HG03354 (cell line): Measurements from ENCODE around the gene KMT2C.
"Not testable (repeated sequence)": the region's sequence is repeated elsewhere in the genome, so short reads cannot be mapped to it uniquely, and the experiment has no call there.

Experiments
- ATAC-seq: cut with Tn5 transposase; IDR thresholded peaks from one replicate; pipeline ENCODE4 v1.9.1; 2021; ENCODE audit warnings: mild to moderate bottlenecking; ENCODE audit not compliant: unreplicated experiment, poor library complexity, severe bottlenecking

Gene KMT2C

DNA sequence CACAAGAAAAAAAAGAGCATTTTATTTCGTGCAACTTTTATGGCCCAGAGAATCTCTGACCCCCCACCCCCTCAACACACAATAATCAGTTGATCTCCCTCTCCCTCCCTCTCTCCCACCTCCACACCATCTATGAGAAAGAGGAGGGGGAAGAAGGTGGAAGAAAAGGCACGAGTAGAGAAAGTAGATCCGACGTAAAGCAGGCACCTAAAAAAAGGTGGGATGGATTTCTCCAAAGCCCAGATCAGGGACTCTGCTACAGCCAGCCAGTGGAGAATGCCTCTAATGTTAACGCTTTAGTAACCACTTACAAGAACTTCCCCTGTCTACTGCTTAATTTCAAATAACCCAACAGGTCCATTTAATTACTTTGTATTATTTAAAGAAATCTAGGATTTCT is 24.4 kb downstream of the KMT2C start:
- no peak for ATAC-seq

DNA sequence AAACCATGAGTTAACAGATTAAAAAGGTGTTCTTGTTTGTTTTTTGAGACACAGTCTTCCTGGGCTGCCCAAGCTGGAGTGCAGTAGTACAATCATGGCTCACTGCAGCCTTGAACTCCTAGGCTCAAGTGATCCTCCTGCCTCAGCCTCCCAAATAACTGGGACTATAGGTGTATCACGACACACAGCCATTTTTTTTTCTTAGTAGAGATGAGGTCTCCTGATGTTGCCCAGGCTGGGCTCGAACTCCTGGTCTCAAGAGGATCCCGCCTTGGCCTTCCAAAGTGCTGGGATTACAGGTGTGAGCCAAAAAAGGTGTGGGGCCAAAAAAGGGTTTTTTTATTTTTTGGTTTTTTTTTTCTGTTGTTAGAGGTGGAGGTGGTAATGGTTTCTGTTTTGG is 29.3 kb downstream of the KMT2C start:
- no peak for ATAC-seq

DNA sequence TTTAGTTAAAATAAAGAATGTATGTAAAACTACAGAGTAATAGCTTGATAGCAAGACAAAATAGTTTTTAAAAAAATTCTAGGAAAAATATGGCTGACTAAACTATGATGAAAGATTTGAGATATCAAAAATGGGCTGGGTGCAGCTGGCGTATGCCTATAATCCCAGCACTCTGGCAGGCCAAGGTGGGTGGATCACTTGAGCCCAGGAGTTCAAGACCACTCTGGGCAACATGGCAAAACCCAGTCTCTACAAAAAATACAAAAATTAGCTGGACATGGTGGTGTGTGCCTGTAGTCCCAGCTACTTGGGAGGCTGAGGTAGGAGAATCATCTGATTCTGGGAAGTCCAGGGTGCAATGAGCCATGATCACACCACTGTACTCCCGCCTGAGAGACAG is 29.8 kb downstream of the KMT2C start:
- not testable (repeated sequence) for ATAC-seq

DNA sequence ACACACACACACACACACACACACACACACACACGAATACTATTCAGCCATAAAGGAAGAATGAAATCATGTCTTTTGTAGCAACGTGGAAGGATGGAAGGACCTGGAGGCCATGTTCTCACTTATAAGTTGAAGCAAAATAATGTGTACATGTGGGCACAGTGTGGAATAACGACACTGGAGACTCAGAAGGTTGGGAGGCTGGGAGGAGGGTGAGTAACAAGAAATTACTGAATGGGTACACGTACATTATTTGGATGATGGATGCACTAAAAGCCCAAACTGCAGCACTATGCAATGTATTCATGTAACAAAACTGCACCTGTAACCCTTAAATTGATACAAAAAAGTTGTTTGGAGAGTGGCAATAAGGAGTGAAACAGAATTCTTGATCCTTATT is 32.1 kb downstream of the KMT2C start:
- no peak for ATAC-seq

DNA sequence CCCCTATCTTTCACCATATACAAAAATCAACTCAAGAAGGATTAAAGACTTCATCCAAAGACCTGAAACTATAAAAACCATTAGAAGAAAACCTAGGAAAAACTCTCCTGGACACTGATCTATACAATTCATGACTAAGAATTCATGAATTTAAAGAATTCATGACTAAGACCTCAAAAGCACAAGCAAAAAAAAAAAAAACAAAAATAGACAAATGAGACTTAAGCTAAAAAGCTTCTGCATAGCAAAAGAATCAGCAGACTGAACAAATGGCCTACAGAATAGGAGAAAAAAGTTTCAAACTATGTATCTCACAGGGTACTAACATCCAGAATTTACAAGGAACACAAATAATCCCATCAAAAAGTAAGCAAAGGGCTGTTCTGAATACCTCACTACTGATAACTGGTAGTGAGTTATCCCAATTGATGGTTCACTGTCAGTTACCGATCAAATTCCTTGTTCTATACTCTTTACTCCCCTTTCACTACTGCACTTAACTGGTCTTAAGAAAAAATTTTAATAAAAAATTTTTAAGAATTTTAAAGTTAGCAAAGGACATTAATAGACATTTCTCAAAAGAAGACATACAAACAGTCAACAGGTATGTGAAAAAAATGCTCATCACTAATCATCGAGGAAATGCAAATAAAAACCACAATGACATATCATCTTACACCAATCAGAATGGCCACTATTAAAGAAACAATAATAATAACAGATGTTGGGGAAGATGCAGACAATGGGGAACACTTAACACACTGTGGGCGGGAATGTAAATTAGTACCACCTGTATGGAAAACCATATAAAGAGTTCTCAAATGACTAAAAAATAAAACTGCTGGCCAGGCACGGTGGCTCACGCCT is 33.2 kb downstream of the KMT2C start:
- no peak for ATAC-seq

DNA sequence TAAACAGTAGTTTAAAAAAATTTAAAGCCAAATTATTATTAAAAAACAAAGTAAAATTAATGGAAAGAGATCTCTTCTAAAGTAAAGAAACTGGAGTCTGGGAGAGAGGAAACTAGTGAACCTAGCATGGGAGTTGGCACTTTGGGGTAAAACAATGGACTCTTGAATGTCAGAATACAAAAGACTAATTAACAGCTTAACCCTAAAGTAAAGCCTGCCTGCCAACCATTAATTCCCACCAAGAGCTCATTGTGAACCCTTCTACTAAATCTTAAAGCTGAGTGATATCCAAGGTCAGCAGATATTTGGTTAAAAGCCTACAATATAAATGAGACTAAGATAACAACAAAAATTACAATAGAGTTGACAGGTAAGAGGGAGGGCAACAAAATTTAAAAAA is 36.5 kb downstream of the KMT2C start:
- no peak for ATAC-seq

DNA sequence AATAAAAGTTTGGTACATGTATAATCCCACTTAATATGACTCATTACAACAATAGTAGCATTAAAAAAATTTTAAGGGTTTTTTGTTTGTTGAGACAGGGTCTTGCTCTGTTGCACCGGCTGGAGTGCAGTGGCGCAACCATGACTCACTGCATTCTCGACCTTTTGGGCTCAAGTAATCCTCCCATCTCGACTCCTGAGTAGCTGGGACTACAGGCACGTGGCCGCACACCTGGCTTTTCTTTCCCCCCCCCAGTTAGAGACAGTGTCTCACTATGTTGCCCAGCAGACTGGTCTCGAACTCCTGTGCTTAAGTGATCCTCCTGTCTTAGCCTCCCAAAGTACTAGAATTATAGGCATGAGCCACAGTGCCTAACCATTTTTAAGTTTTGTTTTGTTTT is 40.7 kb downstream of the KMT2C start:
- no peak for ATAC-seq

DNA sequence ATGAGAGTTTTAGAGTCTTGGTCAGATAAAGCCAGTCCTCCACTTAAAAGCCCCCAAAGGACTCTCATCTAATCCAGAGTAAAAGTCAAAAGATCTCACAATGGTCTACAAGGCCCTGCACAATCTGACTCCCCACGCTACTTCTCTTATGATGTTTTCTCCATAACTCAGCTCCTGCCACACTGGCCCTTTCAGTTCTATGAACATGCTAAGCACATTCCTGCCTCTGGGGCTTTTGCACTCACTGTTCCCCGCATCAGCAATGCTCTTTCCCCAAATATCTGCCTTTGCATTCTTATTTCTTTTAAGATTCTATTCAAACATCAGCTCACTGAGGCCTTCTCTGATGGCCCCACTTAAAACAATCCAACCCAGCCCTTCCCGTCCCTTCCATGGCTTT is 41.6 kb downstream of the KMT2C start:
- peak; percentile 36 for ATAC-seq

DNA sequence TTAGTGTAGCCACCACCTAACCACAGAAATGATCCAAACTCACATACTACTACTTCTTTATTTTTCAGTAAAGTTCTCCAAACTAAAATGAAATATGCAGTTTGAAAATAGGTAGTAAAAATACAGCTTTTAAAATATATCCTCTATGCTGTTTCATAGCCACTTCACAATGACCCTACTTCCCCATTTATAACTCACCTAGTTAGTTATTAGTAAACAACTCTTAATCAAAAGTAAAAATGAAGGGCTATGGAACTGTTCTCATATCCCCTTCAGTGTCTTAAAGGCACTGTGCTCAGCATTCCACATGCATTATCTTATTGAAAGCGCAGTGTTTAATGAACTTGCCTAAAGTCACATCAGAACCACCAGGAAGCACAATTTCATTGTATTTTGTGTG is 43.5 kb downstream of the KMT2C start:
- peak; percentile 90 for ATAC-seq

DNA sequence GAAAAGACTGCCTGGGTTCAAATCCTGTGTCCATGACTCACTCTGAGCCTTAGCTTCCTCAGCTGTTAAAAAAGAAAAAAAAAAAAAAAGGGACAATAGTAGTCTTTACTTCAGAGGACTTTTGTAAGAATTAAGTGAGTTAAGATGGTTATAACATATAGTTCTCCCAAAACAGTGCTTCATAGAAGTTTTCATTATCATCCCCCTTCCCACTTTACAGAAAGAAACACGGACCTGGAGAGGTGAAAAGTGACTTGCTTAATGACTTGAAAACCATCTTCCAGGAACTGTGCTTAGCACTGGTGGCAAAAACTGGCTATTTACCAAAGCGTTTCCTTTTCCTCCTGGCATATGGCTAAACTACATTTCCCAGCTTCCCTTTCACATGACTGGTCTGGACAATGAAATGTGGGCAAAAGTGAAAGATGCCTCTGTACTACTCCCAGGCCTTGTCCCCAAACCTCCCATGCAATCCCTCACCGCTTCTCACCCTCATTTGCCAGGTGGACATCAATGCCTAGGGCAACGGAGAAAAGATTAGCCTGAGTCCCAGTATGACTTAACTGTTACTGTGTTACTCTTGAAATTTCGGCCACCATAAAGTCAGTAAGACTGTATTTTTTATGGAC is 49.6 kb downstream of the KMT2C start:
- not testable (repeated sequence) for ATAC-seq

DNA sequence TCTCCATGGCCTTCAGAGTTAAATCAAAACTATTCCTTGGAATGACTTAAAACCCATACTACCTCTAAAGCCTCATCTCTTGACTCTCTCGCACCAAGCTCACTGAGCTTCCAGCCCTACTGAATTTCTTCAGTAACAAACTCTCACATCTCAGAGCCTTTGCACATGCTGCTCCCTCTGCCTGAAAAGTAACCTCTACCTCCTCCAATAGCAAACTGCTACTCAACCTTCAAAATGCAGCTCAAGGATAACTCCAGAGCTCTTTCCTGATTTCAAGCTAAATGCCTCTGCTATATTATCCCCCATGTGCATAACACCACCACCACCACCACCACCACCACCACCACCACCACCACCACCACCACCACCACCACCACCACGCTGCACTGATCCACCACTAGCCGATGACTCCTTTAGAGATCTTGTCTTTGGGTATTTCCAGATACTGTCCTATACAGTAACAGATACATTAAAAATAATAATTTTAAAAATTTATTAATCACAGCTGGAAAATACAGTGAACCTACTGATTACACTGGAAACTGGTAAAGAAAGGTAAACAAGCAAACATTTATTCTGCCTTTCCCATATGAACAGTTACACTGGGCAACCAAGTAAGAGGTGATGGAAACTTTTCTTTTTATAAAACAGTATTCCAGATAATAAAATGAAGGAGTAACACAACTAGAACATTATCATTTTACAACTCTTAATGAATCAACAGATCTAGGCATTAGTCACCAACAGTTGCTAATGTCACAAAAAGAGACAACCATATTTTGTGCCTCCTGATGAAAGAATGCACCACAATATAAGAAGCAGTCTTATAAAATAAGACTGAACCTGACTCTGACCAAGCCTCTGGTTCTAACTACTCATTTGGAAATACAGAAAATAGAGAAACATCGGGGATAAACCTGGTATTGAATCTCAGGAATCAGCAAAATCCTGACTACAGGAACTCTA is 51.3 kb downstream of the KMT2C start:
- not testable (repeated sequence) for ATAC-seq

DNA sequence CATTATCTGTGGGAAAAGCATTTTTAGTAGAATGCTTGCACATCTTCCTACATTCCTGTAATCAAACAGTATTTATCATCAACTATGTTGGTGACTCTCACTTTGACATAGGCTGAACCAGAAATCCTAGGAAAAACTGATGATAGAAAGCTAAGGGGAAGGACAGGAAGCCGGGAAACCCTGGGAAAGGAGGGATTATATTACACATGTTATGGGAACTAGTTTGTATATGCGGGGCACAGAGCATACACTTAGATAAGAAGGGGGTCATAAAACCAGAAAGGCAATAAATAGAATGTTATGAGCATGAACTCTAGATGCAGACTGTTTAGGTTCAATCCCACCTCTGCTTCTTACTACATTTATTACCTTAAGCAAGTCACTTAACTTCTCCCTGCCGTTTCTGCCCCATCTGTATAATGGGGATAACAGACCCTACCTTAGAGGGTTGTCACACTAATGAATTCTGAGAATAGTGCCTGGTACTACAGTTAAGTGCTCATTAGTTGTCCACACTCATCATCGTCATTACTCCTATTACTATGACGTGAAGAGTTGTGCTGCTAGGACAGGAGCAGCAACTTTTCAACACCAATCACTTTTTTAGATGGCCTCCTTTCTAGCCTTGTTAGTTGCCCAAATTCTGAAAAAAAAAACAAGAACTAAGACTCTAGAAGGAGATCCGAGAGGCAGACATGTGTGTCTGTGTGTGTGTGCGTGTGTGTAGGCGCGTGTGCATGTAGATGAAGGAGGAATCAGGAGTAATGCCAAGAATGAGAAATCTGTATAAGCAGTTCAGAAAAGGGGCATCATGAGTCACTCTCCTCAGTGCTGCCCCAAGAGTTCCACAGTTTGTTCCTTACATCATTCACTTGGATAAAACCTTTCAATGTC is 52.2 kb downstream of the KMT2C start:
- no peak for ATAC-seq

DNA sequence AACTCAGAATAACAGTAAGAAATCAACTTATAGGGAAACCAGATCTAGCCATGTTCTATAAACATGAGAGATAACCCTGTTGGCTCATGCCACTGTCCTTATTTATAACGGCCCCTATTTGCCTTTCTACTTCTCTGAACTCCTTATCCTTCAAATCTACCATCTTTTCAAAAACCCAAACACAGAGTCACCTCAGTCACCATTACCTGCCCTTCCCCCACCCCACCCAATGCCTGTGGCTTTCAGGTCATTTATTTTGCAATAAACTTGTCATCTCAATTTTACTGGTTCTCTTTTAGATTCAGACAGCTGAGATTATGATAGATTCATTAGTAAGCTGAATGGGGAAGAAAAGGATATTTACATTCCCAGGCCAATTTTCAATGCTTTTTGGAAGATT is 53.6 kb downstream of the KMT2C start:
- no peak for ATAC-seq

DNA sequence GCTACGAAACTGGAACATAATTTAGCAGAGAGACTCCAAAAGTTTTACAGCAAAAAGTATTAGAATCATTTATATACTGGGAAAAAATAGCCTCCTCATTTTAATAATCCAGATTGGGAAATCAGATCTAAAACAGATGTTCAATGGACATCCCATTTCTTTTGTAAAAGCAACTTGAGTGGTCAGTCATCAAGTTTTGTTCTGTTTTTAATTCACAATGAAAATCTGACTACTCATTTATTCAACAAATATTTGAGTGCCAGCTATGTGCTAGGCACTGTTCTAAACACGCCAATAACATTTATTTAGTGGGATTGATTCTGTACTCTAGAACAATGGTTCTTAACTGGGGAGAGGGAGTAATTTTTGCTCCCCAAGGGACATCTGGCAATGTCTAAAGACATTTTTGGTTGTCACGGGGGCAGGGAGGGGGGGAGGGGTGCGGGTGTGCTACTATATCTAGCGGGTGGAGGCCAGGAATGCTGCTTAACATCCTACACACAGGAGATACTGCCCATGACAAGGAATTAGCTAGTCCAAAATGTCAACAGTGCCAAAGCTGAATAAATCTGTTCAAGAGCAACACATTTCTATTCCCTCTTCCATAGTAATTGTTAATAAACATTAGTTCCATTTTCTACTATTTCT is 54.7 kb downstream of the KMT2C start:
- not testable (repeated sequence) for ATAC-seq

DNA sequence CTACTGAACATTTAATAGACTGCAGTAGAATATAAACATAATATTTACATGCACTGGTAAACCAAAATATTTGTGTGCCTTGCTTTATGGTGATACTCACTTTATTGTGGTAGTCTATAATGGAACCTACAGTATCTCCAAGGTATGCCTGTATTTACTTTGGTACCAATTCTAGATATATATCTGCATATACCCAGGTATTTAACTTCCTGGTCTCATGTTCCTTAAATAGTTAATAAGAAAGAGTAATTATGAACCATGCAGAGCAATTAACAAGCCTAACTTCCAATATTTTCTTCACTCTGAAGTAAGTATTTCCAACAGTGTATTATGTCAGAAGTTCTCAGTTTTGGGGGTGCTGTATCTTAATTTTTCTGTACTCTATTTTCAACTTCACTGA is 57.3 kb downstream of the KMT2C start:
- ATAC-seq = not testable (repeated sequence)

DNA sequence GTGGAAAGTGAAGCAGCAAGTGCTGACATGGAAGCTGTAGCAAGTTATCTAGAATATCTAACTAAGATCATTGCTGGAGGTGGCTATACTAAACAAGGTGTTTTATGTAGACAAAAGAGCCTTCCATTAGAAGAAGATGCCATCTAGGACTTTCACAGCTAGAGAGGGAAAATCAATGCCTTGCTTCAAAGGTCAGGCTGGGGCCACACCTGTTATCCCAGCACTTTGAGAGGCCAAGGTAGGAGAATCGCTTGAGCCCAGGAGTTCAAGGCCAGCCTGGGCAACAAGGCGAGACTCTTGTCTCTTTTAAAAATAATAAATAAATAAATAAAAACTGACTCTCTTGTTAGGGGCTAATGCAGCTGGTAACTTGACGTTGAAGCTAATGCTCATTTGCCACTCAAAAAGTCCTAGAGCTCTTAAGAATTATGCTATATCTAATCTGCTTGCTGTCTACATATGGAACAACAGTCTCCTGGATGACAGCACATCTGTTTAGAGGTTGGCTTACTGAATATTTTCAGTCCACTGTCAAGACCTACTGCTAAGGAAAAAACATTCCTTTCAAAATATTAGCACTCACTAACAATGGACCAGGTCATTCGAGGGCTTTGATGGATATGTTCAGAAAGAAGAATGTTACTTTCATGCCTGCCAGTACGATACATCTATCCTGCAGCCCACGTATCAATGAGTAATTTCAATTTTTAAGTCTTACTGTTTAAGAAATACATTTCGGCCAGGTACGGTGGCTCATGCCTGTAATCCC is 58.9 kb downstream of the KMT2C start:
- not testable (repeated sequence) for ATAC-seq

DNA sequence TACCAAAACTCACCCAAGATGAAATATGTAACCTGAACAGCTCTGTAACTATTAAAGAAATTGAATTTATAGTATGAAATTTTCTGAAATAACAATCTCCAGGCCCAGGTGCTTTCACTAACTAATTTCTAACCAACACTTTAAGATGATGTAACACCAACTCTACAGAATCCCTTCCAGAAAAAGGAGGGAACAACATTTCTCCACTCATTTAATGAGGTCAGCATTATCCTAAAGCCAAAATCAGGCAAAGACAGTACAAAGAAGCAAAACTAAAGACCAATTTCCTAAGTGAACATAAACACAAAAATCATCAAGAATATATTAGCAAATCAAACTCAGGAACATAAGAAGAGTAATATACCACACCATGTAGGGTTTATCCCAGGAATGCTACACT is 65.5 kb downstream of the KMT2C start:
- ATAC-seq = no peak

DNA sequence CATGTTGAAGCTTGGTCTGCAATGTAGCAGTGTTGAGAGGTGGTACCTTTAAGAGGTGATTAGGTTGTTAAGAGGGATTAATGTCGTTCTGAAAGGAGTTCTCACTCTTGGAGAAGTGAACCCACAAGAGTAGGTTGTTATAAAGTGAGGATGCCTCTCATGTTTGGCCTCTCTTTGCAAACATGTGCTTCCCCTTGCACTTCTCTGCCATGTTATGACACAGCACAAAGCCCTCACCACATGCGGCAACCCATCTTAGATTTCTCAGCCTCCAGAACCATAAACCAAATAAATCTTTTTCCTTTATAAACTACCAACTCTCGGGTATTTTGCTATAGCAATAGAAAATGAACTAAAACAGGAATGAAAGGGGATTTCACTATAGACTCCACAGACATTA is 66.3 kb downstream of the KMT2C start:
- no peak for ATAC-seq
